HepG2 (cell line): ENCODE data around the gene OR4N5. TPM values are rescaled to one million over a fixed set of nuclear protein-coding genes. Genes with fewer than 3 reads are reported as not detected.
"Not testable (repeated sequence)": the region's sequence is repeated elsewhere in the genome, so short reads cannot be mapped to it uniquely, and the experiment has no call there.

Experiments used
- ATAC-seq: fragments of 200-7000 bp; cut with Tn5 transposase; 3 replicates; pipeline ENCODE4 v1.9.1; 2020; ENCODE audit warnings: mild to moderate bottlenecking, moderate library complexity
- BruUV-seq: library from RNA; stranded (reverse); fragments of 400-500 nt; replicated peaks from 2 replicates; lab custom pipeline; 2021; lab: Mats Ljungman, UMichigan
- CTCF ChIA-PET: fragments of 300-600 bp; formaldehyde crosslinking; extraction: SDS; loops from one replicate; lab custom pipeline; 2021; ENCODE audit warnings: low total read pairs, inconsistent platforms, low intra/inter-chr PET ratio; lab: Yijun Ruan, JAX
- POLR2A ChIA-PET: fragments of 350-600 bp; sonication (Branson Sonifier 250); formaldehyde crosslinking; loops from one replicate; lab custom pipeline; 2020; ENCODE audit warnings: antibody characterized with exemption, inconsistent platforms; lab: Yijun Ruan, JAX
- DNase-seq: peaks from one replicate; pipeline ENCODE4 v3.0.0-alpha.2; 2015; ENCODE audit warnings: low spot score
- FAIRE-seq: peaks from 3 replicates; lab custom pipeline; 2011; peaks lifted over from hg19 to GRCh38; lab: Jason Lieb, UNC
- H2AFZ ChIP-seq: one replicate; pipeline ENCODE4 v1.6.1; 2011; ENCODE audit warnings: low read length, inconsistent platforms
- H3K27ac ChIP-seq: fragments of 300-600 bp; 3 replicates; pipeline ENCODE4 v1.8.0; 2011; ENCODE audit warnings: mixed run types, mild to moderate bottlenecking, mixed read lengths, low read length, inconsistent platforms; ENCODE audit not compliant: insufficient read depth; ENCODE audit errors: extremely low read length
- H3K27me3 ChIP-seq, 2 experiments: fragments of 200-600 bp in 1 of 2; 2 replicates in 1 of 2; 3 replicates in 1 of 2; pipeline versions ENCODE4 v1.6.0 to v1.8.0; 2011; ENCODE audit warnings: low read length in 2 of 2, mild to moderate bottlenecking in 2 of 2, moderate library complexity in 2 of 2, inconsistent platforms in 1 of 2; ENCODE audit not compliant: insufficient read depth in 2 of 2, control insufficient read depth in 1 of 2
- H3K36me3 ChIP-seq, 2 experiments: fragments of 200-600 bp in 1 of 2; replicated peaks in 1 of 2; 2 replicates in 1 of 2; 3 replicates in 1 of 2; pipeline versions ENCODE4 v1.5.1 to v1.8.0; 2011; ENCODE audit warnings: low read length in 2 of 2, inconsistent platforms in 1 of 2; ENCODE audit not compliant: insufficient read depth in 2 of 2, control insufficient read depth in 1 of 2
- H3K4me1 ChIP-seq: 2 replicates; pipeline ENCODE4 v1.5.1; 2012; ENCODE audit warnings: low read length, inconsistent platforms; ENCODE audit not compliant: insufficient read depth
- H3K4me2 ChIP-seq: 2 replicates; pipeline ENCODE4 v1.6.0; 2011; ENCODE audit warnings: low read depth, low read length, inconsistent platforms
- H3K4me3 ChIP-seq, 3 experiments: fragments of 200-600 bp in 1 of 3; sonication (generic), shearing (Covaris generic) in 1 of 3; replicated peaks in 1 of 3; 2 replicates each; pipeline ENCODE4 v1.5.1; 2011 to 2016; ENCODE audit warnings: low read length in 3 of 3, inconsistent platforms in 2 of 3, low read depth in 2 of 3, mild to moderate bottlenecking in 2 of 3, control low read depth in 1 of 3, mixed read lengths in 1 of 3; ENCODE audit not compliant: insufficient read depth in 1 of 3
- H3K79me2 ChIP-seq: one replicate; pipeline ENCODE4 v1.6.1; 2011; ENCODE audit warnings: low read length, inconsistent platforms; ENCODE audit not compliant: insufficient read depth
- H3K9ac ChIP-seq: 2 replicates; pipeline ENCODE4 v1.6.0; 2011; ENCODE audit warnings: mild to moderate bottlenecking, low read depth, low read length, inconsistent platforms; ENCODE audit not compliant: insufficient read depth
- H3K9me3 ChIP-seq: 2 replicates; pipeline ENCODE4 v1.5.1; 2012; ENCODE audit warnings: mild to moderate bottlenecking, low read length
- H4K20me1 ChIP-seq: 2 replicates; pipeline ENCODE4 v1.6.0; 2011; ENCODE audit warnings: inconsistent platforms, mild to moderate bottlenecking, low read length, moderate library complexity; ENCODE audit not compliant: insufficient read depth
- HNRNPK ChIP-seq: fragments of 200-400 bp; formaldehyde crosslinking; IDR thresholded peaks from 2 replicates; pipeline ENCODE4 v1.6.1; 2018; ENCODE audit warnings: low read length, low read depth, moderate library complexity, mild to moderate bottlenecking; ENCODE audit not compliant: poor library complexity, severe bottlenecking
- ZNF574 ChIP-seq: sonication (generic); formaldehyde crosslinking; IDR thresholded peaks from 2 replicates; pipeline ENCODE4 v1.4.0; 2020; ENCODE audit warnings: missing genetic modification reagents
- WGBS: methylation state at CpG from one replicate; pipeline ENCODE4 v1.1.6; 2017; ENCODE audit warnings: low lambda C conversion rate; 5-methylcytosine and 5-hydroxymethylcytosine counted together
- in situ Hi-C: cut with HindIII; loops from 2 replicates; pipeline ENCODE4 v1.10.0; 2017; ENCODE audit warnings: low pct_unique_long_range_greater_than_20kb; ENCODE audit not compliant: extremely low pct_ligation_motif_present
- intact Hi-C: fragments of 100-400 bp; cut with micrococcal nuclease; formaldehyde crosslinking; loops from one replicate; pipeline ENCODE4 v1.10.0; 2022; ENCODE audit not compliant: unreplicated experiment
- polyA plus RNA-seq, 8 experiments: library from polyadenylated mRNA; depleted of rRNA in 3 of 8; stranded (reverse) in 7 of 8; unstranded in 1 of 8; fragments of >200 nt; fragmentation: Illumina TruSeq in 4 of 8; extraction: Trizol in 4 of 8; gene quantifications; 2 replicates each; pipeline versions ENCODE4 v1.2.1 to v1.2.3, GENCODE V29; 2011 to 2016; ENCODE audit warnings: low read depth in 4 of 8, missing spikeins in 1 of 8, mixed read lengths in 1 of 8; ENCODE audit not compliant: insufficient read depth in 1 of 8
- total RNA-seq, 5 experiments: library from RNA; depleted of rRNA; stranded (reverse); fragments of >200 nt; fragmentation: Illumina TruSeq; extraction: Trizol; gene quantifications; 2 replicates each; pipeline ENCODE4 v1.2.3, GENCODE V29; 2016; ENCODE audit warnings: low read depth in 1 of 5

OR4N5 gene
- total and polyA plus RNA-seq, 2 of the 13 experiments (the other 11 are each of a cell fraction or from before 2014, with no cell fraction given): not detected

- no peak overlapping the region for H2AFZ ChIP-seq
- ChIA-PET POLR2A (no interaction called here), CTCF (no interaction called here)
- H4K20me1 ChIP-seq: no peaks in the 10 kb centered on the region
- no peak overlapping the region for H3K4me2 ChIP-seq
- intact Hi-C loops (no loop called here), in situ Hi-C loops (no loop called here)
- no peaks in the 10 kb centered on the region for H3K36me3 ChIP-seq
- no peaks in the 10 kb centered on the region for H3K4me1 ChIP-seq
- 4% methylated on average over 4 of the region's 4 CpGs for WGBS
- no peak for ATAC-seq
- H3K9me3 ChIP-seq: no peaks in the 10 kb centered on the region
- H3K27me3 ChIP-seq: no peaks in the 10 kb centered on the region
- no peak overlapping the region for H3K4me3 ChIP-seq
- H3K9ac ChIP-seq: no peak overlapping the region
- TF ChIP-seq ZNF574 (CRISPR knock-in tag): no peak
- no peak for DNase-seq
- FAIRE-seq: no peak
- no peak overlapping the region for H3K27ac ChIP-seq
- H3K79me2 ChIP-seq: no peaks in the 10 kb centered on the region
- no TSS peak for BruUV-seq
Measured at GRCh38 chr14:20093442-20093841, 45.2 kb upstream of the OR4N5 start.

- H3K9ac ChIP-seq, in situ Hi-C loops, H3K79me2 ChIP-seq, CTCF ChIA-PET, H3K9me3 ChIP-seq, H3K4me3 ChIP-seq, intact Hi-C loops, H3K4me2 ChIP-seq, H2AFZ ChIP-seq, H3K27me3 ChIP-seq, FAIRE-seq, DNase-seq, POLR2A ChIA-PET, BruUV-seq, H3K4me1 ChIP-seq, H4K20me1 ChIP-seq, H3K27ac ChIP-seq, H3K36me3 ChIP-seq: not testable (repeated sequence)
- 33% methylated on average over 24 of the region's 32 CpGs for WGBS
- TF ChIP-seq HNRNPK: peak; percentile 52
- ATAC-seq: peak; percentile 38
Measured at GRCh38 chr14:20098926-20099770, 39.5 kb upstream of the OR4N5 start.
